Astrocyte of the spinal cord (primary cell): ENCODE measurements around the gene ATRIP.
"Not testable (repeated sequence)": the region's sequence is repeated elsewhere in the genome, so short reads cannot be mapped to it uniquely, and the experiment has no call there.

Experiments
- DNase-seq: peaks from one replicate; pipeline ENCODE4 v3.0.0; 2011; ENCODE audit warnings: low read depth, low spot score
- H3K4me3 ChIP-seq: 2 replicates; pipeline ENCODE4 v1.5.1; 2011; ENCODE audit warnings: low read depth, mild to moderate bottlenecking, low read length, moderate library complexity
- CTCF ChIP-seq: IDR thresholded peaks from 2 replicates; pipeline ENCODE4 v1.5.1; 2012; ENCODE audit warnings: low read depth, mild to moderate bottlenecking, low read length, inconsistent platforms
- in situ Hi-C: cut with HindIII; loops from 2 replicates; pipeline ENCODE4 v1.10.0; 2017; ENCODE audit warnings: low sequenced_read_pairs

ATRIP gene

GRCh38 chr3:48473617-48473952, 27.0 kb downstream of the ATRIP start:
- in situ Hi-C loops: no loop called here
- no peak for TF ChIP-seq CTCF
- no peak overlapping the region for H3K4me3 ChIP-seq
- DNase-seq: no peak

GRCh38 chr3:48474031-48474430, 27.5 kb downstream of the ATRIP start:
- DNase-seq, in situ Hi-C loops, H3K4me3 ChIP-seq: not testable (repeated sequence)

GRCh38 chr3:48474619-48475018, 28.1 kb downstream of the ATRIP start:
- H3K4me3 ChIP-seq: no peak overlapping the region
- in situ Hi-C loops: no loop called here
- DNase-seq: no peak
- TF ChIP-seq CTCF: no peak

- TF ChIP-seq CTCF: no peak
- DNase-seq: no peak
- no peak overlapping the region for H3K4me3 ChIP-seq
- in situ Hi-C loops: no loop called here
Measured at GRCh38 chr3:48475188-48475587, 28.7 kb downstream of the ATRIP start.

GRCh38 chr3:48476426-48477053, 30.0 kb downstream of the ATRIP start:
- in situ Hi-C loops: no loop called here
- no peak for TF ChIP-seq CTCF
- no peak for DNase-seq
- no peak overlapping the region for H3K4me3 ChIP-seq

GRCh38 chr3:48477959-48478520, 31.5 kb downstream of the ATRIP start:
- no peak for TF ChIP-seq CTCF
- in situ Hi-C loops: no loop called here

GRCh38 chr3:48478626-48479555, 32.4 kb downstream of the ATRIP start:
- no peak for TF ChIP-seq CTCF
- in situ Hi-C loops: no loop called here
- no peak overlapping the region for H3K4me3 ChIP-seq
- DNase-seq: no peak

More at GRCh38 chr3:48477959-48478520, 31.5 kb downstream of the ATRIP start:
- no peak overlapping the region for H3K4me3 ChIP-seq
- no peak for DNase-seq

- in situ Hi-C loops, H3K4me3 ChIP-seq, DNase-seq: not testable (repeated sequence)
Measured at GRCh38 chr3:48480891-48481290, 34.4 kb downstream of the ATRIP start.

- DNase-seq, H3K4me3 ChIP-seq, in situ Hi-C loops: not testable (repeated sequence)
Measured at GRCh38 chr3:48482822-48483221, 36.3 kb downstream of the ATRIP start.
